HG03442 (cell line): ENCODE results near the gene SRR.
A peak's percentile ranks its signal among the peaks of the same experiment; 100 is the strongest.
"Not testable (repeated sequence)": the region's sequence is repeated elsewhere in the genome, so short reads cannot be mapped to it uniquely, and the experiment has no call there.

Experiments used
- ATAC-seq: cut with Tn5 transposase; IDR thresholded peaks from one replicate; pipeline ENCODE4 v1.9.1; 2021; ENCODE audit warnings: mild to moderate bottlenecking, moderate library complexity; ENCODE audit not compliant: unreplicated experiment

The SRR gene

GRCh38 chr17:2303204-2304188 lies at the start of gene SRR, which contains the start of gene SMG6:
Gene SRR, plus strand, starts transcription at chr17:2303950. Its CDS starts 11,611 bp downstream, at chr17:2315561.
Gene SMG6, minus strand, starts transcription at chr17:2303785. Its CDS starts 65 bp downstream, at chr17:2303720.
- peak; percentile 70 for ATAC-seq

- ATAC-seq = not testable (repeated sequence)
Measured at GRCh38 chr17:2258830-2259229, 44.9 kb upstream of the SRR start.

- ATAC-seq = peak; percentile 41
Measured at GRCh38 chr17:2259769-2260536, 43.8 kb upstream of the SRR start.

GRCh38 chr17:2262135-2262587 lies 41.6 kb upstream of the SRR start:
- no peak for ATAC-seq

GRCh38 chr17:2263183-2264066 lies 40.3 kb upstream of the SRR start:
- ATAC-seq = no peak

DNA sequence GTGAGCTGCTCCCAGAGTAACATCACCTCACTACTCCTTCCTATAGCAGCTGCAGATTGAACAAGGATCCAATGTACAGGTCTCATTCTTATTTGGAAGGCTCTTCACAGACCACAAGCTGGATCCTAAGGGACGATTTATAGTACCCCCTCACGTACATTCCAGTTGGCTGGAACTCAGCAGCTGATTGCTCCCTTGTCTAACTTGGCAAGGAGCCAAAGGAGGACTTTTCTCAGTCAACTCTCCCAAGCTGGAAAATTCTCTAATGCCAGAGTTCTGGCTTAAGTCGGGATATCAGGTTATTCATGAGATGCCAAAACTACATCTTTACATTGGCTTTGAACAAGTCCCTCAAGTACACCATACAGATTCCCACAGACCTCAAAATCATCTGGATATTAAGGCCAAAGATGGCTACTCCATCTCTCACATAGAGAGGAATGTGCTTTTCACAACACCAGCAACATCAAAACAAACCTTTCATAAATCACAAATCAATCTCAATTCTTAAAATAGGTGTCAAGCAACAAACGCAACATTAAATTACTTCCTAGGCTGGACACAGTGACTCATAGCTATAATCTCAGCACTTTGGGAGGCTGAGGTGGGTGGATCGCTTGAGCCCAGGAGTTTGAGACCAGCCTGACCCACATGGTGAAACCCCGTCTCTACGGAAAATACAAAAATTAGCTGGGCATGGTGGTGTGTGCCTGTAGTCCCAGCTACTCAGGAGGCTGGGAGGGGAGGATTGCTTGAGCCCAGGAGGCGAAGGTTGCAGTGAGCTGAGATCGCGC lies 39.5 kb upstream of the SRR start:
- no peak for ATAC-seq

DNA sequence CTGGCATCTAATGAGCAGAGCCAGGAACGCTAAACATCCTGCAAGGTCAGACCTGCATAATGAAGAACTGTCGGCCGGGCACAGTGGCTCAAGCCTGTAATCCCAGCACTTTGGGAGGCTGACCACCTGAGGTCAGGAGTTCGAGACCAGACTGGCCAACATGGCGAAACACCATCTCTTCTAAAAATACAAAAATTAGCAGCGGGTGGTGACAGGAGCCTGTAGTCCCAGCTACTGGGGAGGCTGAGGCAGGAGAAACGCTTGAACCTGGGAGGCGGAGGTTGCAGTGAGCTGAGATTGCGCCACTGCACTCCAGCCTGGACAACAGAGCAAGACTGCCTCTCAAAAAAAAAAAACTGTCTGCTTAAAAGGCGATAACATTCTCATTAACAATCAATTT lies 38.6 kb upstream of the SRR start:
- not testable (repeated sequence) for ATAC-seq

DNA sequence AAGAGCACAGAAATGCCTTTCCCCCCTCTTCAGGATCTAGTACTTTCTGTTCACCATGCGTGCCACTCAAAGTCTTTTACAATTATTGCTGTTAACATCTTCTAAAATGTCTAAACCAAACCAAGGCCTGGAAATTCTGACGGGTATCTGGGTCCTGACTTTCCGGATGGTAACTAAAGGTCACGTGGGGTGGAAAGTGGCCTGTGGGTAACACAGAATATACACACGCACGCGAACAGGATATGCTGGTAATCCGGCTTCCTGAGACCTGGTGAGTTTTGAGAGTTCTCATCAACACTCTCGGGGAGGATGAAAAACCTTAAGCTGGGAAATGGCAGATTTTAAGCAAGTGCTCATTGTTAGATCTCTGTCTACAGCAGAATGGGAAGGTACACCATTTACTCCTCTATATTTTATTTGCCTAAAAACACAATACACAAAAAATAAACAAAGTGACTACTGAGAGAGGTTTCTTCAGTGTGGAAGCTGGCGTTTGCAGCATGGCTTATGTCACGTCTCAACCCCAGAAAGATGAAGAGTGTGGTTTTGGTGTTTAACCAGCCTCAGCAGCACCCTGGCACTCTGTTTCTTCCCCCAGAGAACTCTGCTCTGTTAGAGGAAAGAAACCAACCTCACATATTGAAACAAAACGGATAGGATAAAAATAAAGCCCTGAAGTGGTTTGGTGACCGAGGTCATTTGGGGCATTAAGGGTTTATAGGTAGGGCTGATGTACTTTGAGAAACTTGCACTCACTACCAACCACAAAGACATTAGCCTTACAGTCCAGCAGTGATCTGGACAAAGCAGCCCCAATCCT lies 37.5 kb upstream of the SRR start:
- peak; percentile 67 for ATAC-seq

GRCh38 chr17:2266865-2267228 lies 36.9 kb upstream of the SRR start:
- ATAC-seq = no peak

- no peak for ATAC-seq
Measured at GRCh38 chr17:2267354-2267753, 36.4 kb upstream of the SRR start.

GRCh38 chr17:2271985-2272702 lies 31.6 kb upstream of the SRR start:
- no peak for ATAC-seq

GRCh38 chr17:2274414-2274813 lies 29.3 kb upstream of the SRR start:
- ATAC-seq = no peak

- no peak for ATAC-seq
Measured at GRCh38 chr17:2275722-2276121, 28.0 kb upstream of the SRR start.

GRCh38 chr17:2277429-2278170 lies 26.1 kb upstream of the SRR start:
- ATAC-seq = no peak

GRCh38 chr17:2279707-2280106 lies 24.0 kb upstream of the SRR start:
- ATAC-seq = no peak

GRCh38 chr17:2282297-2282873 lies 21.4 kb upstream of the SRR start:
- no peak for ATAC-seq

DNA sequence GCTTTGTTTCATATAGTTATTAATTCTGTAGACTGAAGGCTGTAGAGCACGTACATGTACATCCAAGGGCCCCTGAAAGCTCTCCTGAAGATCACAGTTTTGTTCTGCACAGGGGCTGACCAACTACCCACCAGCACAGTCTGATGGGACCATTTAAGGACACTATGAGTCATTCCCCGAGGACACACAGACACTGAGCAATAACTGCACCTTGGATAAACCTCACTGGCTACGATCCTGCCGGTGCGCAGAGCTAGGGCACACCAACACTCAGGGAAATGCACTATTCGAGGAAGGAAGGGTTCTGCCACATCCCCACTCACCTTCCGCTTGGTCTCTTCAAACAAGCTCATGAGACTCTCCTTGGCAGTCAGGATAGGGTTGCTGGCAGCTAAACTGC lies 20.4 kb upstream of the SRR start:
- ATAC-seq = no peak
